Neural cell (in vitro differentiated cells): ENCODE data around the gene GPX3. TPM values are rescaled to one million over a fixed set of nuclear protein-coding genes. Genes with fewer than 3 reads are reported as not detected.

Source experiments
- H2AFZ ChIP-seq: fragments of 200-600, 300-800 bp; sonication (generic), shearing (Covaris generic); 2 replicates; pipeline ENCODE4 v1.6.0; 2014; ENCODE audit warnings: low read depth, mild to moderate bottlenecking, antibody characterized with exemption, low read length, moderate library complexity
- H3F3A ChIP-seq: fragments of 200-600 bp; shearing (Covaris generic); 2 replicates; pipeline ENCODE4 v1.6.1; 2016; ENCODE audit warnings: mild to moderate bottlenecking, moderate library complexity, mixed read lengths, antibody characterized with exemption, low read length; ENCODE audit not compliant: insufficient read depth, poor library complexity, severe bottlenecking
- H3K27ac ChIP-seq: fragments of 200-600, 300-800 bp; sonication (generic), shearing (Covaris generic); 2 replicates; pipeline ENCODE4 v1.5.1; 2014; ENCODE audit warnings: mild to moderate bottlenecking, low read length, moderate library complexity
- H3K27me3 ChIP-seq: fragments of 300-800, 200-600 bp; sonication (generic), shearing (Covaris generic); 2 replicates; pipeline ENCODE4 v1.6.0; 2014; ENCODE audit warnings: mild to moderate bottlenecking, low read depth, low read length, moderate library complexity; ENCODE audit not compliant: insufficient read depth
- H3K36me3 ChIP-seq: fragments of 300-800, 200-600 bp; sonication (generic), shearing (Covaris generic); 2 replicates; pipeline ENCODE4 v1.5.1; 2014; ENCODE audit warnings: mild to moderate bottlenecking, antibody characterized with exemption, low read length, moderate library complexity; ENCODE audit not compliant: insufficient read depth
- H3K4me2 ChIP-seq: fragments of 300-800, 200-600 bp; sonication (generic), shearing (Covaris generic); 2 replicates; pipeline ENCODE4 v1.6.0; 2014; ENCODE audit warnings: mild to moderate bottlenecking, low read length
- H3K4me3 ChIP-seq: fragments of 300-800, 200-600 bp; sonication (generic), shearing (Covaris generic); 2 replicates; pipeline ENCODE4 v1.5.1; 2014; ENCODE audit warnings: mild to moderate bottlenecking, low read length, moderate library complexity
- H3K79me2 ChIP-seq: fragments of 200-600 bp; shearing (Covaris generic); replicated peaks from 2 replicates; pipeline ENCODE4 v1.6.0; 2014; ENCODE audit warnings: mild to moderate bottlenecking, low read length, moderate library complexity; ENCODE audit not compliant: insufficient read depth
- H3K9ac ChIP-seq: fragments of 300-800, 200-600 bp; sonication (generic), shearing (Covaris generic); 2 replicates; pipeline ENCODE4 v1.6.1; 2016; ENCODE audit warnings: mild to moderate bottlenecking, low read length, mixed read lengths
- H3K9me2 ChIP-seq: fragments of 200-600 bp; shearing (Covaris generic); 2 replicates; pipeline ENCODE4 v1.6.1; 2016; ENCODE audit warnings: mild to moderate bottlenecking, low read length, mixed read lengths; ENCODE audit not compliant: insufficient read depth
- H3K9me3 ChIP-seq: fragments of 200-600, 300-800 bp; sonication (generic), shearing (Covaris generic); 2 replicates; pipeline ENCODE4 v1.6.1; 2016; ENCODE audit warnings: mild to moderate bottlenecking, mixed run types, low read length, moderate library complexity, mixed read lengths
- H4K20me1 ChIP-seq: fragments of 200-600 bp; shearing (Covaris generic); 2 replicates; pipeline ENCODE4 v1.6.1; 2016; ENCODE audit warnings: mild to moderate bottlenecking, mixed run types; ENCODE audit not compliant: insufficient read depth
- EP300 ChIP-seq: fragments of 450-650 bp; conservative IDR thresholded peaks from 2 replicates; pipeline ENCODE4 v1.6.1; 2014; ENCODE audit warnings: antibody characterized with exemption, mild to moderate bottlenecking, moderate library complexity; ENCODE audit not compliant: poor library complexity, severe bottlenecking
- EZH2 ChIP-seq: fragments of 200-600, 300-800 bp; shearing (Covaris generic), sonication (generic); IDR thresholded peaks from 2 replicates; pipeline ENCODE4 v1.6.1; 2014; ENCODE audit warnings: antibody characterized with exemption, low read length, borderline replicate concordance, mild to moderate bottlenecking; ENCODE audit not compliant: insufficient read depth, poor library complexity, severe bottlenecking
- MXI1 ChIP-seq: fragments of 450-650 bp; conservative IDR thresholded peaks from 2 replicates; pipeline ENCODE4 v1.6.1; 2014; ENCODE audit warnings: antibody characterized with exemption, mild to moderate bottlenecking; ENCODE audit not compliant: poor library complexity, severe bottlenecking
- POLR2AphosphoS5 ChIP-seq: IDR thresholded peaks from 2 replicates; pipeline ENCODE4 v1.6.1; 2012
- RAD21 ChIP-seq: fragments of 450-650 bp; conservative IDR thresholded peaks from 2 replicates; pipeline ENCODE4 v1.6.1; 2014; ENCODE audit warnings: antibody characterized with exemption, mild to moderate bottlenecking, moderate library complexity
- SMC3 ChIP-seq: fragments of 450-650 bp; conservative IDR thresholded peaks from 2 replicates; pipeline ENCODE4 v1.6.1; 2014; ENCODE audit warnings: antibody characterized with exemption, mild to moderate bottlenecking, moderate library complexity; ENCODE audit not compliant: poor library complexity
- TAF1 ChIP-seq: IDR thresholded peaks from 2 replicates; pipeline ENCODE4 v1.6.1; 2012; ENCODE audit warnings: low read depth
- polyA plus RNA-seq: library from polyadenylated mRNA; depleted of rRNA; stranded (reverse); fragments of >200 nt; gene quantifications from 2 replicates; pipeline ENCODE4 v1.2.3, GENCODE V29; 2014
- TF ChIP-seq, protein P1 (sequence below): IDR thresholded peaks from 2 replicates; pipeline ENCODE4 v1.6.1; 2012; ENCODE audit warnings: borderline replicate concordance
- TF ChIP-seq, protein P2 (sequence below): fragments of 450-650 bp; IDR thresholded peaks from 2 replicates; pipeline ENCODE4 v1.5.1; 2014; ENCODE audit warnings: antibody characterized with exemption, mild to moderate bottlenecking, moderate library complexity; ENCODE audit not compliant: poor library complexity, severe bottlenecking

Gene GPX3
- polyA plus RNA-seq, 1 donor from 2014 or later: 4.0 TPM

DNA sequence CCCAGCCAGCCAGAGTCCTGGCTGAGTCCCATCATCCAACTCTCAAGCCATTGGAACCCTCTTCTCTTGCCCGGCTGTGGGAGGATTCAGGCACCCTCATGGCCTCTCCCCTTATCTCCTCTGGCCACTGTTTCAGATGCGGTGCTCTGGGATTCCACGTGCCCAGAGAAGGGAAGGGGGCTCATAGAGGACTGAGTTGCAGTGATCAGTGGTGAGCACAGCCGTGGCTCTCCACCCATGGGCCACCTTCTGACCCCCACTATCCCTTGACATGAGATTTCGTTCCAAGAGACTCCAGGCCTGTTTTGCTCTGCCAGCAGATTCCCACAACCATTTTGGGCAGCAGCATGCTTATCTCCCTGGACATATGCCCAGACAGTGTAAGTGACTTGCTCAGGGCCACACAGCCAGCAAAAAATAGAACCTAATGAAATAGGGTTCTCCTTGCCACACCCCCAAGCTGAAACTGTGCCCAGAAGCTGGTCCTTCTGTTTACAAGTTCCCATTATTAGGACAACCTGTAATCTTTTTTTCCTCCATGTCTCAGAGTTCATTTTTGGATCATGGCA lies 2.7 kb downstream of the GPX3 start:
- Histone ChIP-seq H3K9me3 (no peaks in the 10 kb centered on the region), H3K79me2 (no peaks in the 10 kb centered on the region), H3K4me2 (no peak overlapping the region), H2AFZ (no peak overlapping the region), H3K4me3 (no peak overlapping the region), H3K9ac (no peak overlapping the region), H3K9me2 (no peaks in the 10 kb centered on the region), H4K20me1 (no peaks in the 10 kb centered on the region), H3F3A (no peaks in the 10 kb centered on the region), H3K27me3 (peaks cover 11% of the 10 kb centered on the region), H3K36me3 (no peaks in the 10 kb centered on the region), H3K27ac (no peak overlapping the region)
- no peak for TF ChIP-seq MXI1
- no peak for TF ChIP-seq TAF1
- TF ChIP-seq EZH2: no peak
- no peak for TF ChIP-seq POLR2AphosphoS5

DNA sequence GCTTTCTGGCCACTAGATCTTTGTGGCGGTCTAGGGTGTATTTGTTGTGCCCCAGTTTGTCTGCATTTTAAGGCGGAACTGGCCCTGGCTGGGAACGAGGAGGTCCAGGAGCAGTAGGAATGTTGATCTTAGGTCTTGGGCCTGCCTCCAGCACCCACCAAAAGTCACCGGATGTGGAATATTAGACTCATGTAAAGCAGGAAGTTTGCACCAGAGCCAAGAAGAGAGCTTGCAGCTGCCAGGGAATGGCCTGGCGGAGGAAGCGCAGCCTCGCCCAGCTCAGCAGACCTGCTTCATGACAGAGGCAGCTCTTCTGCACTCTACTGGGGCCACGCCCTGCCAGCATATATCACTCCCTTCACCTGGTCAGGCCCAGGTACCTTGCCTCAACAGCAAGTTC lies 3.3 kb downstream of the GPX3 start:
- H3K4me2 ChIP-seq: no peak overlapping the region
- H3K27ac ChIP-seq: no peak overlapping the region
- TF ChIP-seq TAF1: no peak
- TF ChIP-seq RAD21: no peak
- TF ChIP-seq EP300: no peak
- no peaks in the 10 kb centered on the region for H3K9me3 ChIP-seq
- H3K27me3 ChIP-seq: peaks cover 11% of the 10 kb centered on the region
- H3K9ac ChIP-seq: no peak overlapping the region
- no peak overlapping the region for H2AFZ ChIP-seq
- H3F3A ChIP-seq: no peaks in the 10 kb centered on the region
- no peaks in the 10 kb centered on the region for H3K9me2 ChIP-seq
- no peak overlapping the region for H3K4me3 ChIP-seq
- H4K20me1 ChIP-seq: no peaks in the 10 kb centered on the region
- H3K79me2 ChIP-seq: no peaks in the 10 kb centered on the region
- H3K36me3 ChIP-seq: no peaks in the 10 kb centered on the region

DNA sequence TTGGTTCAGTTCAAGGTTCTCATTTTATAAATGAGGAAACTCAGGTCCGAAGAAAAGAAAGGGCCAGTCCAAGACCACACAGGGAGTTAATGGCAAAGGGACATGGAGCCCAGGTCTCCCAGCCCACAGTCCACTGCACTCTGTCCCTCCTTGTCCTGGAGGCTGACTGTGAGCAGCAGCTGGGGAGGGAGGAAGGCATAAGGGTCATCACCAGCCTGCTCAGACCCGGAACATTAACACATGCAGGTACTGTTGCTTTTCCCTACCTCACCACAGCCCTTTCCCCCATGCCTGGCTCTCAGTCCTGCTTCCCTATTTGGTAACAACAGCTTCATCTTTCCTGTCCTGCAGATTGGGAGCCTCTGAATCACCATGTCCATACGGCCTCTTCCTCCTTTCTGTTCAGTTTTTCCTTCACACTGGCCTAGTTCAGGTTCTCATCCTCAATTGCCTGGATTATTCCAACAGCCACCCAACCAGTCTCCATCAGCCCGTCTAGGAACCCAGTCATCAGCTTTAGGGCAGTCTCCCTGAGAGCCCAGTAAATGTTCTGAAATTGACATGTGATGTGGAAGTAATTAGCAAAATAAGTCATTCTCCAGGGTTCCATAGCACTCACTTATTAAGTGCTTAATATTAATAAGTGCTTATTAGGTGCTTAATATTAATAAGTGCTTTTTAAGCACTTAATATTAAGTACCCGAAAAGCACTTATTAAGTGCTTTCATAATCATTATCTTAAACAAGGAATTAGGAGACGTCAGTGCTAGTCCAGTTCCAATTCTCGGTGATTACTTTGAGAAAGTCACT lies 4.3 kb downstream of the GPX3 start:
- Histone ChIP-seq H3F3A (no peaks in the 10 kb centered on the region), H3K27me3 (peaks cover 11% of the 10 kb centered on the region), H2AFZ (no peak overlapping the region), H3K4me2 (no peak overlapping the region), H3K9me2 (no peaks in the 10 kb centered on the region), H3K9me3 (no peaks in the 10 kb centered on the region), H3K27ac (no peak overlapping the region), H3K9ac (no peak overlapping the region), H3K36me3 (no peaks in the 10 kb centered on the region), H4K20me1 (no peaks in the 10 kb centered on the region), H3K79me2 (no peaks in the 10 kb centered on the region), H3K4me3 (no peak overlapping the region)
- TF ChIP-seq EZH2 (no peak), SMC3 (no peak), RAD21 (no peak), POLR2AphosphoS5 (no peak), TAF1 (no peak), MXI1 (no peak), EP300 (no peak)
- TF ChIP-seq, protein P1, sequence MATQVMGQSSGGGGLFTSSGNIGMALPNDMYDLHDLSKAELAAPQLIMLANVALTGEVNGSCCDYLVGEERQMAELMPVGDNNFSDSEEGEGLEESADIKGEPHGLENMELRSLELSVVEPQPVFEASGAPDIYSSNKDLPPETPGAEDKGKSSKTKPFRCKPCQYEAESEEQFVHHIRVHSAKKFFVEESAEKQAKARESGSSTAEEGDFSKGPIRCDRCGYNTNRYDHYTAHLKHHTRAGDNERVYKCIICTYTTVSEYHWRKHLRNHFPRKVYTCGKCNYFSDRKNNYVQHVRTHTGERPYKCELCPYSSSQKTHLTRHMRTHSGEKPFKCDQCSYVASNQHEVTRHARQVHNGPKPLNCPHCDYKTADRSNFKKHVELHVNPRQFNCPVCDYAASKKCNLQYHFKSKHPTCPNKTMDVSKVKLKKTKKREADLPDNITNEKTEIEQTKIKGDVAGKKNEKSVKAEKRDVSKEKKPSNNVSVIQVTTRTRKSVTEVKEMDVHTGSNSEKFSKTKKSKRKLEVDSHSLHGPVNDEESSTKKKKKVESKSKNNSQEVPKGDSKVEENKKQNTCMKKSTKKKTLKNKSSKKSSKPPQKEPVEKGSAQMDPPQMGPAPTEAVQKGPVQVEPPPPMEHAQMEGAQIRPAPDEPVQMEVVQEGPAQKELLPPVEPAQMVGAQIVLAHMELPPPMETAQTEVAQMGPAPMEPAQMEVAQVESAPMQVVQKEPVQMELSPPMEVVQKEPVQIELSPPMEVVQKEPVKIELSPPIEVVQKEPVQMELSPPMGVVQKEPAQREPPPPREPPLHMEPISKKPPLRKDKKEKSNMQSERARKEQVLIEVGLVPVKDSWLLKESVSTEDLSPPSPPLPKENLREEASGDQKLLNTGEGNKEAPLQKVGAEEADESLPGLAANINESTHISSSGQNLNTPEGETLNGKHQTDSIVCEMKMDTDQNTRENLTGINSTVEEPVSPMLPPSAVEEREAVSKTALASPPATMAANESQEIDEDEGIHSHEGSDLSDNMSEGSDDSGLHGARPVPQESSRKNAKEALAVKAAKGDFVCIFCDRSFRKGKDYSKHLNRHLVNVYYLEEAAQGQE: no peak
- TF ChIP-seq, protein P2, sequence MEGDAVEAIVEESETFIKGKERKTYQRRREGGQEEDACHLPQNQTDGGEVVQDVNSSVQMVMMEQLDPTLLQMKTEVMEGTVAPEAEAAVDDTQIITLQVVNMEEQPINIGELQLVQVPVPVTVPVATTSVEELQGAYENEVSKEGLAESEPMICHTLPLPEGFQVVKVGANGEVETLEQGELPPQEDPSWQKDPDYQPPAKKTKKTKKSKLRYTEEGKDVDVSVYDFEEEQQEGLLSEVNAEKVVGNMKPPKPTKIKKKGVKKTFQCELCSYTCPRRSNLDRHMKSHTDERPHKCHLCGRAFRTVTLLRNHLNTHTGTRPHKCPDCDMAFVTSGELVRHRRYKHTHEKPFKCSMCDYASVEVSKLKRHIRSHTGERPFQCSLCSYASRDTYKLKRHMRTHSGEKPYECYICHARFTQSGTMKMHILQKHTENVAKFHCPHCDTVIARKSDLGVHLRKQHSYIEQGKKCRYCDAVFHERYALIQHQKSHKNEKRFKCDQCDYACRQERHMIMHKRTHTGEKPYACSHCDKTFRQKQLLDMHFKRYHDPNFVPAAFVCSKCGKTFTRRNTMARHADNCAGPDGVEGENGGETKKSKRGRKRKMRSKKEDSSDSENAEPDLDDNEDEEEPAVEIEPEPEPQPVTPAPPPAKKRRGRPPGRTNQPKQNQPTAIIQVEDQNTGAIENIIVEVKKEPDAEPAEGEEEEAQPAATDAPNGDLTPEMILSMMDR: no peak
